ENCODE data around the gene YBX1.
A peak's percentile ranks its signal among the peaks of the same experiment; 100 is the strongest.

YBX1 gene

DNA sequence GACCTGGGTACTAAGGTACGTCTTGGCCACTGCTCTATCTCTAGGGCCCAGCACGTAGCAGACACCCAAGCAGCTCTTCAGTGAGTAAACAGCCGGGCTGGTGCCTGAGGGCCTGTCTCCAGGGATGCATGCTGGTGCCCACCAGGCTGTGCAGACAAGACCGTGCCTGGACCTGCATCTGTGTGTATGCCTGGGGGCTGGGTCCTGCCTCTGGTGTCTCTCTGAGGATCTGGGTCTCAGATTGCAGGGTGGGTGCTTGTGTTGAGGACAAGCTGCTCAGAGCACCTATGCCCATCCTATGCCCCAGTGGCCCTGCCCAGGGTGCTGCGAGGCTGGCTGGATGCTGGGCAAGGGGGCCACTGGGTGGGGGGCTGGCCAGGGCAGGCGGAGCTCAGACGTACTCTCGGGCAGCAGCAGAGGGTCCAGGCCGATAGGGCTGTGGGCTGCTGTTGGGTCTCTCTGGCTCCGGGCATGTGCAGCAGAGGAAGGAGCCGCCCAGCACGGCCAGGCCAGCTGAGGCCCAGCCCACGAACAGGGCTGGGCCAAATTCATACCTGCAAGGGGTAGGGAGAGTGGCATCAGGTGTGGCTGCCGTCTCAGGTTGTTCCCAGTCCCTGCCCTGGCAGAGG is 53.4 kb downstream of the YBX1 start:
- no peaks in the 10 kb centered on the region for H3K27me3 Mint-ChIP-seq
- H3K4me3 Mint-ChIP-seq = no peak overlapping the region
- no peak overlapping the region for H3K27ac Mint-ChIP-seq
- peaks cover 10% of the 10 kb centered on the region for H3K4me1 Mint-ChIP-seq (ENCODE audit: low read depth)
- no peaks in the 10 kb centered on the region for H3K9me3 Mint-ChIP-seq
- no peaks in the 10 kb centered on the region for H3K36me3 Mint-ChIP-seq (ENCODE audit: low read depth)

DNA sequence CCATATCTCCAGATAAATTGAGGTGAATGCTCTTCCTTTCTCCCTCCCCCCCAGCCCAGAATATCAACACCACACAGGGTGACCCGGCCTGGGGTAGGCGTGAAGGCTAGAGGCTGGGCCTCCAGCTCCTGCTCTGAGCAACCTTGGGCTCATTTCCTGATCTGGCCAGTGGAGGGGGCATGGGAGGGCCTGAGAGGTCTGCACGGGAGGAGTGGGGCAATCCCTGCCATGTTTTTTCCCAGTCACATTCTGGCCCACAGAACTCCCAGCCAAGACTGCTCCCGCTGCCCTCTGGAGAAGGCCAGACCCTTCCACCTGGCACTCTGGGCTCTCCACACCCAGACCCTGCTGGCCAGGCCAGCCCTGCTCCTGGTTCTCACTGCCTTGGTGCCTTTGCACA is 53.9 kb downstream of the YBX1 start:
- Mint-ChIP-seq H3K27me3 (no peaks in the 10 kb centered on the region), H3K4me3 (no peak overlapping the region)

DNA sequence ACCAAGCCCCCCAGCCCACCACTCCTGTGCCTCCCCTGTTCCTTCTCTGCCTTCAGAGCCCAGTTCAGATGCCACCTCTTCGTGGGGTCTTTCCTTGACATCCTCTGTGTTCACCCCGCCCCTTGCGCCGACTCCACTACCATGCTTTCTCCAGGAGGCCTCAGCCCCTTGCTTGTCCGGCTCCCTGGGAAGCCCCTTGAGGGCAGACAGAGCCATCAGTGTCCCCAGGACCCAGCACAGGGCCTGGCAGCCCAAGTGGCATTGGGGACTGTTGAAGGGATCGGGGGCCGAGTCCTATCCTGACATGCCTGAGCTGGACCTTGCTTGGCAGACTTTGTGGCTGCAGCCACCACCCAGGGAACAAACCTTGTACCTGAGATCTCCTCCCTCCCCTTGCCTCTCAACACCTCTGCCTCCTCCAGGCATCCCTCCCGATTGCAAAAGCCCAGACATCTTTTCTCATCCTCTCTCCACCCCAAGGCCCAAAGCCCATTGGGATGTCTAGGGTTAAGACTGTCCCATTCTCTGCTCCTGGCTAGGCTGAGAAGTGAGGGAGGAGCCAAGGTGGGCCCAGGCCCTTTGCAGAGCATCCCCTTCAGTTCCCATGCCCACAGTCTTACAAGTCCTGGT is 54.5 kb downstream of the YBX1 start:
- Mint-ChIP-seq H3K4me1 (ENCODE audit: low read depth) (peaks cover 6% of the 10 kb centered on the region), H3K36me3 (ENCODE audit: low read depth) (no peaks in the 10 kb centered on the region), H3K27me3 (no peaks in the 10 kb centered on the region), H3K9me3 (no peaks in the 10 kb centered on the region), H3K27ac (peak overlapping the region; percentile 17), H3K4me3 (no peak overlapping the region)

More for the DNA sequence above, 53.9 kb downstream of the YBX1 start:
- Mint-ChIP-seq H3K4me1 (ENCODE audit: low read depth) (peaks cover 6% of the 10 kb centered on the region), H3K27ac (no peak overlapping the region), H3K36me3 (ENCODE audit: low read depth) (no peaks in the 10 kb centered on the region), H3K9me3 (no peaks in the 10 kb centered on the region)

DNA sequence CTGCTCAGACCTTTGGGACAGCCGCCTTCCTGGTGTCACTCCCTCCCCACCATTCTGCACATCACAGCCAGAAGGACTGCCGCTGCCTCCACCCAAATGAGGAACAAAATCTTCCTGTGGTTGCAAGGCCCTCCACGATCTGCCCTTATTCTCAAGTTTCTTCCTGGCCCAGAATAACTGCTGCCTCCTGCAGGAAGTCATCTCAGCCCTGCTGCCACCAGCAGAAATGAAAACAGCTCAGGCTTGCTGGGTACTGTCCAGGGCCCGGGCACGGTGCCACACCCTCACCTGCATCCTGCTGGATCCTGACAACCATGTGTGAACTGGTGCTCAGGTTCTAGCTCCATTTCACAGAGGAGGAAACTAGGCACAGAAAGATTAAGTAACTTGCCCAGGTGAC is 55.0 kb downstream of the YBX1 start:
- H3K27me3 Mint-ChIP-seq = no peaks in the 10 kb centered on the region
- no peak overlapping the region for H3K27ac Mint-ChIP-seq
- H3K4me3 Mint-ChIP-seq = no peak overlapping the region
- peaks cover 6% of the 10 kb centered on the region for H3K4me1 Mint-ChIP-seq (ENCODE audit: low read depth)
- H3K9me3 Mint-ChIP-seq = no peaks in the 10 kb centered on the region
- H3K36me3 Mint-ChIP-seq (ENCODE audit: low read depth) = no peaks in the 10 kb centered on the region

DNA sequence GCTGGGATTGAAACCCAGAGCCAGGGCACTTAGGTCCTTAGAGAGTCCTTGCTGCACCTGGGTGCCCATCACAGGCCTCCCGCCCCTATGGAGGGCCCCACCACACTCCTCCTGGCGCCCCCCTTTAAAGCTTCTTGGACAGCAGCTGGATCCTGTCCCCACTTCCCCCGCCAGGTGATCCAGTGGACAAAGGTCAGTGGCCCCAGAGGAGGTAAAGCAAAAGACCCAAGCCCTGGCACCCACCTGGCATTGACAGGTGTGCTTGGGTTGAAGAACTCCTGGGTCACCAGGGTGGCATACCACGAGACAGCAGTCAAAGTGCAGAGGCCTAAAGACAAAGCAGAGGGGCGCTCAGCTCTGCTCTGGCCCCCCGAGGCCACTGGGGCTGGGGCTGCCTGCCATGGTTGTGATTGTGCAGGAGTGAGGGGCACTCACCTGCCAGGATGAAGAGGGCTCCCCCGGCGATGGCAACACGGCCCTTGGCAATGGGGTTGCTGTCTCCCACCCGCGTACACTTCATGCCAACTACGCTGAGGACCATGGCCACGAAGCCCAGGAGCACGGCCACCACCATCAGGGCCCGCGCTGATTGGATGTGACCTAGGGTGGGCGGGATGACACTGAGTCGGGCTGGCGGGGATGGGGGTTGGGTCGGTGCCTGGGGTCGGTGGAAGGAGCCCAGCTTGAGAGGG is 55.9 kb downstream of the YBX1 start:
- Mint-ChIP-seq H3K36me3 (ENCODE audit: low read depth) (no peaks in the 10 kb centered on the region), H3K4me1 (ENCODE audit: low read depth) (peaks cover 6% of the 10 kb centered on the region), H3K27me3 (no peaks in the 10 kb centered on the region), H3K27ac (no peak overlapping the region), H3K9me3 (no peaks in the 10 kb centered on the region), H3K4me3 (no peak overlapping the region)

DNA sequence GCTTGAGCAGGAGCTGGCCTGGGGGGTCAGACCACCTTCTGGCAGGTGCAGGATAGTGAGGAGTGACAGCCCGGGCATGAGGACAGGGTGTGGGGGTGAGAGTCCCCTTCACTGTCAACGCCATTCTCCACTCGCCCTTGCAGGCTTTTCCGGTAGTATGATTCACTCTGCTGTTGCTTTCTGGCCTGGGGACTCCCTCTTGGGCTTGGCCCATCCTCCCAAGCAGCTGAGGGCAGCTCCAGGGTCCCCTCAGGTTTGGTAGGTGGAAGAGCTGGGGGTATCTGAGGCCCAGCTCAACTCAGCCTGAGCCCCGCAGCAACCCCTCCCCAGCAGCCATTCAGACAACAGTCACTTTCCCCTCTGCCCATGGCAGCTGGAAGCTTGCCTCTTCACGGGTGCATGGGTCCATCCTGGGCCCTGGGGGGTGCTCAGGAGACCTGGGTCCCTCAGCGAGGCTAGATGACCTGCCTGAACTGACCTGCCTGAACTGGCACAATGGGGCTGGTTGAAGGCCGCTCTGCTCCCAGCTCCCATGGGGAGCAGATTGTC is 56.5 kb downstream of the YBX1 start:
- H3K36me3 Mint-ChIP-seq (ENCODE audit: low read depth) = no peaks in the 10 kb centered on the region
- no peak overlapping the region for H3K4me3 Mint-ChIP-seq
- peaks cover 6% of the 10 kb centered on the region for H3K4me1 Mint-ChIP-seq (ENCODE audit: low read depth)
- H3K9me3 Mint-ChIP-seq = no peaks in the 10 kb centered on the region
- no peak overlapping the region for H3K27ac Mint-ChIP-seq
- H3K27me3 Mint-ChIP-seq = no peaks in the 10 kb centered on the region

DNA sequence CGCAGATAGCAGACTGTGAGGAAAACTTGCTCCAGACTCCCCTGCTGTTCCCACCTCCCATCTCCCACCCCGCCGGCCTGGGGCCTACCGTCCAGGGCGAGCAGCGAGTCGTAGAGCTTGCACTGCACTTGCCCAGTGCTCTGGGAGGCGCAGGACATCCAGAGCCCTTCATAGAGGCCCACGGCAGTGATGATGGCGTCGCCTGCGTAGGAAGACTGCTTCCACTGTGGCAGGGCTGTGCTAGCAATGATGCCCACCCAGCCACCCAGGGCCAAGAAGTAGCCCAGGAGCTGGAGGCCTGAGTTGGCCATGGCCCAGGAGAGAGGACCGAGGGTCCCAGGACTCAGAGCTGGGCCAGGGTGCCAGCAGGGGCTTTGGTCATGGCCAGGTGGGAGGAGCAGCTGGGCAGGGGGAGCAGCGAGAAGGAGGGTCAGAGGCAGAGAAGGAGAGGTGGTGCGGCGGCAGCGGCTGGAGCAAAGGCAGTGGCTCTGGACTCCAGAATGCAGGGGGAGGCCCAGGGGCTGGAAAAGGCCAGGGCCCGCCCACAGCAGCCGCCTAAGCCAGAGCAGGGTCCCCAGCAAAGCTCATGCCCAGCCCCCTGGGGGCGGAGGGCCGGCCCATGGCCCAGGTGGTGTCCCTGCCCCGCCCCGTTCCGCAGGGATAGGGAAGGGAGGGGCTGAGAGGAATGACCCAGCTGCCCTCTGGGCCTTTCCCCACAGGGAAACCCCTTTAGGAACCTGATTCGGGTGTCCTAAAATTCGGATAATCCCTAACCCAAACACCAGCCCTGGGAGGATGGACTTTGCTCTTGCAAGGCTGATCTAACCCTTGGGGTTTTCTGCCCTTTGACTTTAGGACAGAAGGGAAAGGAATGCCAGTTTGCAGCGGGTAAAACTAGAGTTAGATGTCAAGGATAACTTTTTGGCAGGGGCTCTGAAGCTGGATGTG is 57.8 kb downstream of the YBX1 start, which contains the start of gene CLDN19:
Gene CLDN19, minus strand, starts transcription at position 484 of the 948 bp plus-strand sequence. Its CDS starts 173 bp downstream, at position 311.
- peaks cover 6% of the 10 kb centered on the region for H3K4me1 Mint-ChIP-seq (ENCODE audit: low read depth)
- no peaks in the 10 kb centered on the region for H3K9me3 Mint-ChIP-seq
- no peaks in the 10 kb centered on the region for H3K36me3 Mint-ChIP-seq (ENCODE audit: low read depth)
- H3K4me3 Mint-ChIP-seq = no peak within 1 kb of the TSS
- H3K27ac Mint-ChIP-seq = no peak within 1 kb of the TSS
- H3K27me3 Mint-ChIP-seq = no peaks in the 10 kb centered on the region

DNA sequence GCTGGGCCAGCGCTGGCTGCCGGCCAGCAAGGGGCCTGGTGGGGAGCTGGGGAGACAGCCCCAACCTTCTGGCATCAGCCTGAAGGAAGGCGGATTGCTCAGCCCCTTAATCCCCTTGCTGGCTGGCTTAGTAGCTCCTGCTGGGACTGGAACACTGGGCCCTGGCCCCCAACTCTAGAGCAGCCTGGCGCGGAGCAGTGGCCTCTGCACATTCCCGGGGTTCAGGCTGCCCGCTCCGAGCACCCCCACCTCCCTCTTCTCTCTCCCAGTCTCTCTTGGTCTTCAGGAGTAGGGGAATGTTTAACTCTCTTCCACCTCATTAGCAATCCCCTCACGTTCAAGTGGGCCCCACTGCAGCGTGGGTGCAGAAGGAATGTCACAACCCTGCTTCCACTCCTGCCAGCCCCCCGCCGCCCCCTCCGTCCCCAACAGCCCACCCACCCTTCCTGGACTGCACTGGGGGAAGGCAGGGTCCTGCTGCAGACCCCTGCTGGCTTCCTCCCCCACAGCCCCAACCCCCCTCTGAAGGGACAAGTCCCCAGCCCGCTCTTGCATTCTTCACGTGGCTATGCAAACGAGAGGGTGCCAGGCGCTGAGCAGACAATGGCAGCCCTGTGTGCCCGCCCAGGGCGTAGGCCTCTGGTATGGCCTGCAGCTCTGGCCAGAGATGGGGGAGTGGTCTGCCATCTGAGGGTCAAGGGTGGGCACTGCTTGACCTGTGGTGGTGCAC is 58.8 kb downstream of the YBX1 start:
- no peaks in the 10 kb centered on the region for H3K9me3 Mint-ChIP-seq
- H3K4me3 Mint-ChIP-seq = no peak overlapping the region
- H3K27me3 Mint-ChIP-seq = no peaks in the 10 kb centered on the region
- H3K36me3 Mint-ChIP-seq (ENCODE audit: low read depth) = no peaks in the 10 kb centered on the region
- H3K4me1 Mint-ChIP-seq (ENCODE audit: low read depth) = peaks cover 6% of the 10 kb centered on the region
- no peak overlapping the region for H3K27ac Mint-ChIP-seq

DNA sequence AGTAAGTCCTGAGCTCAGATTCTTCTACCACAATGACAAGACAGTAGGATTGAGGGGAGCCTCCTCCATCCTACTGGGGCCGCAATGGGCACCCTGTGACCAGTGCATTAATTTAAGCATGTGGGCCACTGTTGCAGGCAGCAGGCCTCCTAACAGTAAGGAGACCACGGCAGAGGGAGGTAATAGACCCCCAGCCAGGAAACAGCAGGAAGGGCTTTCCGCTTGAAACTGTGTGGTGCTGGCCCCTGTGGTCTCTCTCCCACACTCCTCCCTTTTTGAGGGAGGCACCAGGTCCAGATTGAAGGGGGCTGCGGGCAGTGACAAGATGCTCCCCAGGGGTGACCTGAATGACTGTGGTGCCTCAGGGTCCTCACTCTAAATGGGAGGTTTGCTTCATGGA is 59.5 kb downstream of the YBX1 start:
- H3K9me3 Mint-ChIP-seq = no peaks in the 10 kb centered on the region
- H3K36me3 Mint-ChIP-seq (ENCODE audit: low read depth) = no peaks in the 10 kb centered on the region
- H3K27ac Mint-ChIP-seq = no peak overlapping the region
- peaks cover 6% of the 10 kb centered on the region for H3K4me1 Mint-ChIP-seq (ENCODE audit: low read depth)
- H3K27me3 Mint-ChIP-seq = no peaks in the 10 kb centered on the region
- H3K4me3 Mint-ChIP-seq = no peak overlapping the region

DNA sequence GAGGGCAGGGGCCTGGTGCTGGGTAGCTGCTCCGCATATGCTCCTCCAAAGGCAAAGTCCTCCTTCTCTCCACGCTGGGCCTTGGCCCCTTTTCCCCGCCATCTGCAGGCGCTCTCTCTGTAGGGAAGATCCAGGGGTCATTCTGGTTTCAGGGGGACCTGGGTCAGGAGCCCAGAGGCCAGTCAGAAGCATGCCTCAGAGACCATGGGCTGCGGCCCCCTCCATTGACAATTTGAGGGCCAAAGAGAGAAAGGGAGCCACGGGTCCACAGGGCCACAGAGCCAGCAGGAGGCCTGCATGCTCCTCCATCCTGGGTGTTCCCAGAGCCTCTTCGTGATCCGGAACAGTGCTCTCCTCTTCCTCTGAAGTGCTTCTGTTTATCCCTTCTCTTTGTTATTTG is 59.9 kb downstream of the YBX1 start:
- Mint-ChIP-seq H3K27ac (no peak overlapping the region), H3K27me3 (no peaks in the 10 kb centered on the region), H3K36me3 (ENCODE audit: low read depth) (no peaks in the 10 kb centered on the region), H3K4me1 (ENCODE audit: low read depth) (peaks cover 3% of the 10 kb centered on the region), H3K4me3 (no peak overlapping the region), H3K9me3 (no peaks in the 10 kb centered on the region)

DNA sequence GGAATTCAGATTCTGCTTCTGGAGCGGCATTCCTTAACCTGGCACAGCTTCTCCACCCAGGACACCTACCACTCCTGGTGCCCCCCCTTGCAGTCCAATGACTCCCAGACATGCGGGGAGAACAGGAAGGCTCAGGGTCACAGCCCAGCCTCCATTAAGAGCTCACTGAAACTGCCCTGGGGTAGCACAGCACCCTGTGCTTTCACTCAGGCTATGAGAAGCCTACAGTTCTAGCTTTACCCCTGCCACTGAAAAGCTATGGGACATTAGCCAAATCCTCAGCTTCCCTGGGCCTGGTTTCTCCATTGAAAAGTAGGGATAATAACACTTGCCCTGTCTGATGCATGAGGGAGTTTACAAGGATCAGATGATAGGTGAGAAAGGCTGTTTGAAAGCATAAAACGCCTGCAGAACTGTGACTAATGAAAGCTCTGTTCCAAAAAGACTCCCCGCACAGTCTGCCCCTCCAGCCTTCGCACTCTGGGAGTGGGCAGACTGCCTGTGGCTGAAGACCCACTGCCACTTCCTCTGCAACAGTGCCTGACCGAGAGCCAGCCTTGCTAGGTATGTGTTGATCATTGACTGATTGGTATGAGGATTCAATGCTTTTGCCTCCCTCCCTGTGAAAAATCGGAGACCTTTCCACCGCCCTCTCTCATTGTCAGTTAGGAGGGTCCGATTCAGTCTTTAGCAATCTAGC is 60.5 kb downstream of the YBX1 start:
- no peaks in the 10 kb centered on the region for H3K36me3 Mint-ChIP-seq (ENCODE audit: low read depth)
- no peaks in the 10 kb centered on the region for H3K4me1 Mint-ChIP-seq (ENCODE audit: low read depth)
- H3K4me3 Mint-ChIP-seq = no peak overlapping the region
- H3K27me3 Mint-ChIP-seq = no peaks in the 10 kb centered on the region
- H3K27ac Mint-ChIP-seq = no peak overlapping the region
- no peaks in the 10 kb centered on the region for H3K9me3 Mint-ChIP-seq

DNA sequence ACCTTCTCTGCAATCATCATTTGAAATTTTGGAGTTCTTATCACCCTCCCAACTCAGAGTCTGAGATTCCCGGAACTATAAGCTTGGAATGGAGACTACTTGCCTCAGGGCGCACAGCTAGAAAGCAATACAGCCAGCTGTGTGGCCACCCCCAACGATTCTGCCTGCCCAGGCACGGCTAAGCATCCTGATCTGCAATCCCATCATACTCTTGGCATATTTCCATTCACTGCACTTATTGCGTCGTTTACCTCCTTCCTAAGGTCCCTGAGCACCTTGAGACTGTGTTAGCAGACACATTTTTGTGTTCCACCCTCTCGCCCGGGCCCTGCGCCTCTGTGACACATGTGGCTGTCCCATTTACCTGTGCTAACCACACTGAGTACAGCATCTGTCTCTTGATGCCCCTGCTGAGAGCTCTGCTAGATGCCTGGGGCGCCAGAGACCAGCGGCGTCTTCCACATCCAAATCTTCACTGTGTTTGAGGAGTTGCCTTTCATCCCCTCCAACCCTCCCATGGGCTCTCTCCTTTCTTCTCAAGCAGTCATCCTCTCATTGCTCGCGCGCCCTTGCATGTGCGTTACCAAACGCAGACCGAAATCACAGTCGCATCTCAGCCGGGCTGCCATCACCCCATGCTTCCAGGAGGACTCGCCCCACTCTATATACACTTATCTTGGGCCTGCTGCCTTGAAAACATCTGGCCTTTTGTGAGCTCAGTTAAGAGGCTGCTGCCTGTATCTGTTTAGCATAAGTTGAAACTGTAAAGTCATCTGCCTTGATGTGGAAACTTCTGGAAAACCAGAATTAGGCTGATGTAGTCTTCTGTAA is 61.3 kb downstream of the YBX1 start:
- no peaks in the 10 kb centered on the region for H3K4me1 Mint-ChIP-seq (ENCODE audit: low read depth)
- peaks cover 6% of the 10 kb centered on the region for H3K36me3 Mint-ChIP-seq (ENCODE audit: low read depth)
- H3K9me3 Mint-ChIP-seq = no peaks in the 10 kb centered on the region
- H3K27me3 Mint-ChIP-seq = no peaks in the 10 kb centered on the region
- no peak overlapping the region for H3K4me3 Mint-ChIP-seq
- H3K27ac Mint-ChIP-seq = no peak overlapping the region

DNA sequence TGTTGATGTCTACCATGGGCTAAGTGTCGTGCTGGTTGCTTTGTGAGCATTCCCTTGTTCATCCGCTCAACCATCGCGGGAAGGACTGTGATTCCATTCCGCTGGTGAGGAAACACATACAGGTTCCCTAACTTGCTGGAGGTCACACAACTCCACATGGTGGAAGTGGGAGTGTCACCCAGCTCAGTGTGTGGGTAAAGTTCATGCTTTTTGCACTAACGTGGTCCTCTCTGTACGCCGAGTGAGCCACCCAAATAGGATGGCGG is 61.9 kb downstream of the YBX1 start:
- Mint-ChIP-seq H3K4me1 (ENCODE audit: low read depth) (no peaks in the 10 kb centered on the region), H3K9me3 (no peaks in the 10 kb centered on the region), H3K4me3 (no peak overlapping the region)

More for the DNA sequence above, 61.9 kb downstream of the YBX1 start:
- Mint-ChIP-seq H3K36me3 (ENCODE audit: low read depth) (peaks cover 12% of the 10 kb centered on the region), H3K27me3 (no peaks in the 10 kb centered on the region), H3K27ac (no peak overlapping the region)
